ENCODE measurements around the gene TFAP2E. TPM values are rescaled to one million over a fixed set of nuclear protein-coding genes. Genes with fewer than 3 reads are reported as not detected.

The TFAP2E gene
- polyA plus RNA-seq, 6 donors from 2014 or later: 0.16 to 0.62 (median 0.24) TPM; not detected in 2

DNA sequence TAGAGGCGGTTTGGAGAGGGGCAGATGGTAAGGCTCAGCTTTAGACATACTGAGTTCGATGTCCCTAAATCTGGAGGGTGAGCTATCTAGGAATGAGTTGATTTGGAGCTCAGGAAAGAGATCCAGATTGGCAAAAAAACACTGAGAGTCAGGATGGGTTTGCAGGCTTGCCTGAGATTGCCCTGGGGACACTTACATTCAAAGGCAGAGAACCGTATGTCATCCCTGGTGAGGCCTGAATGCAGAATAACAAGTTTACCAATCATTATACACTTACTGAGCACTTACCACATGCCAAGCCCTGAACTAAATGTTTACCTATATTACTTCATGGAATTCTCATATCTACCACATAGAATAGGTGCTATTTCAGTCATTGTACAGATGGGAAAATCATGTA, 27.5 kb downstream of the TFAP2E start:
- no peaks in the 10 kb centered on the region for H3K9me3 Mint-ChIP-seq
- no peak overlapping the region for H3K27ac Mint-ChIP-seq
- H3K36me3 Mint-ChIP-seq: peaks cover 4 to 17% of the 10 kb centered on the region in 2 donors
- H3K4me3 Mint-ChIP-seq: no peak overlapping the region
- DNase-seq (no peak), ATAC-seq (ENCODE audit: low read depth in 2 of 2) (no peak)
- H3K4me1 Mint-ChIP-seq: no peaks in the 10 kb centered on the region
- no peaks in the 10 kb centered on the region for H3K27me3 Mint-ChIP-seq

DNA sequence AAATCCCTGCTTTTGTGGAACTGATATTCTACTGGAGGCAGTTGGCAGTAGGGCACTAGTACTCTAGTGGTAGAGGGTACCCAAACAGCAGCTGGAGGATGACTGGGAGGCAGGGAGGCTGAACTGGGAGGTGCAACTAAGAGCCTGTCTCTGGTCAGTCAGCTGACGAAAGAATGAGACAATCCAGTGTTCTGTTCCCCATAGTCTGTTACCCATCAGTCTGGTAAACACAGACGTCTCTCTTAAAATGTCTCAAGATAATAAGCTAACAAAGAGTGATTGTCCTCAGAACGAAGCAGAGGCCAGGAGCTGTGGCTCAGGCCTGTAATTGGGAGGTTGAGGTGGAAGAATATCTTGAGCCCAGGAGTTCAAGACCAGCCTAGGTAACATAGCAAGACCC, 30.4 kb downstream of the TFAP2E start:
- no peaks in the 10 kb centered on the region for H3K9me3 Mint-ChIP-seq
- H3K27ac Mint-ChIP-seq: no peak overlapping the region
- H3K4me1 Mint-ChIP-seq: peaks cover 0 to 10% (median 9%) of the 10 kb centered on the region in 3 donors
- no peaks in the 10 kb centered on the region for H3K27me3 Mint-ChIP-seq
- ATAC-seq (ENCODE audit: low read depth in 2 of 2) (no peak), DNase-seq (no peak)
- H3K36me3 Mint-ChIP-seq: peaks cover 22 to 24% of the 10 kb centered on the region in 2 donors
- H3K4me3 Mint-ChIP-seq: no peak overlapping the region

DNA sequence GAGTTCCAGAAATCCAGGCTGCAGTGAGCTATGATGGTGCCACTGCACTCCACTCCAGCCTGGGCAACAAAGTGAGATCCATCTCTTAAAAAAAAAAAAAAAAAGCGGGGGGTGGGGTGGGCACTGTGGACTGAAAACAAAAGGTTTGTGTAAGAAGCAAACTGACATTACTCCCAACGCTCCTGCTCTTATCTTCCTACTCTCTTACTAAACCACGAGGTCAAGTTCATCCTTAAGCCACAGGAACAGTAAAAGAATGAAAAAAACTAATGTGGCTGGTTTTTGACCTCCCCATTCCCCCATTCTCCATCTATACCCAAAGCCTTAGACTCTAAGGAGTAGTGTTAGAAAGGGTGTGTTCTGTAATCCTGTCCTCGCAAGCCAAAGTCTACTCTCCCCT, 30.8 kb downstream of the TFAP2E start:
- Mint-ChIP-seq H3K27me3 (no peaks in the 10 kb centered on the region), H3K27ac (no peak overlapping the region), H3K4me1 (peaks cover 0 to 10% (median 9%) of the 10 kb centered on the region in 3 donors), H3K9me3 (no peaks in the 10 kb centered on the region), H3K4me3 (peak overlapping the region in 1 of 8 donors; percentile 29), H3K36me3 (peaks cover 24 to 26% of the 10 kb centered on the region in 2 donors)
- ATAC-seq (ENCODE audit: low read depth in 2 of 2) (no peak), DNase-seq (no peak)

DNA sequence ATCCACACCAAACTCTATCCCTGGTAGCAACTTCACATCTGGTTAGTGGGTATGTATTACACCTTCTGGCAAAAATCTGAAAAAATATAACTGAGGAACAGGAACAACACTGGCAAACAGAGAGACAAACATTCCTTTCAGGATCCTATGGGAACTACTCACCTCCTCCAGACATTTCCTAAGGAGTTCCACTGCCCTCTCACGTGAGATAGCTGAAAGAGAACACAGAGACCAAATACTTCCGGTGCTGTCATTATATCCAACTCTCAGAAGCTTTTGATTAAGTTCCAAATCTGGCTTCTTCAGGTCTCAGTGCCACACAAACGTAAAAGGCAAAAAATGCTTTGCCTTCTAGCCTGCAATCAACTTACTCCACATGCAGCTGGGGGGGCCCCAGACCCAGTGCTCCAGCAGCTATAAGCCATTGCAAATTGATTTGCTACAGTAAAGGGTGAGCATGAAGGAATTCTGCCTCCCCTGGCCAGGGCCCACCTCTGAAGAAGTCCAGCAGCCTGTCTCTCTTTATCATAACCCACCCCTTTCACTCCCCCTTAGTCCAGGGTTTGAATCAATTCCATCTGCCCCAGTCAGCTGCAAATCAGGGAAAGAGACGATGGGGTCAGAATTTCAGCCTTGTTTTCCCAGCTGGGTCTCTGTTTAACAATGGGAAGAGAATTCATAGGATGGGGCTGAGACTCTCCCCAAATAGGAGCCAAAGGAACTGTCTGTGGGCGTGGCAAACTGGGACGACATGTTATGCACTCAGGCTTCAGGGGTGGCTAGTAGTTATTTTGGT, 32.2 kb downstream of the TFAP2E start:
- Mint-ChIP-seq H3K27me3 (no peaks in the 10 kb centered on the region), H3K36me3 (peaks cover 27 to 30% of the 10 kb centered on the region in 2 donors), H3K27ac (peak overlapping the region in 1 of 6 donors; percentile 59), H3K4me3 (no peak overlapping the region), H3K9me3 (no peaks in the 10 kb centered on the region), H3K4me1 (peaks cover 0 to 10% (median 9%) of the 10 kb centered on the region in 3 donors)
- ATAC-seq (ENCODE audit: low read depth in 2 of 2) (no peak), DNase-seq (no peak)

DNA sequence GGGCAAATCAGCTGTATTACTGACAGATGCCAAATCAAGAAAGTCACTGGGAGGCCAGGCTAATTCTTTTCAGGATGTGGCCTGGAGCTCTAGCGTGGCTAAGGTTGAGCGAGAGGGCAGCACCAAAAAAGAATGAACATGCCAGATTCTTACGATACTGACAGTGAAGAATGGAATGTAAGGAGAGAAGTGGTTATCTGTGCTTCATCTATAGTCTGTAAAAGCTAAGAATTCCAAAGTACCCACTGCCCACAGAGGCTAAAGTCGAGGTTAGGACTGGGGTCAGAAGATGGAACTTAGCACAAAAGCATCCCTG, 32.7 kb downstream of the TFAP2E start:
- Mint-ChIP-seq H3K36me3 (peaks cover 27 to 30% of the 10 kb centered on the region in 2 donors), H3K9me3 (no peaks in the 10 kb centered on the region), H3K27ac (no peak overlapping the region), H3K4me3 (no peak overlapping the region), H3K27me3 (no peaks in the 10 kb centered on the region), H3K4me1 (peaks cover 0 to 10% (median 9%) of the 10 kb centered on the region in 3 donors)
- ATAC-seq (ENCODE audit: low read depth in 2 of 2) (no peak), DNase-seq (no peak)

DNA sequence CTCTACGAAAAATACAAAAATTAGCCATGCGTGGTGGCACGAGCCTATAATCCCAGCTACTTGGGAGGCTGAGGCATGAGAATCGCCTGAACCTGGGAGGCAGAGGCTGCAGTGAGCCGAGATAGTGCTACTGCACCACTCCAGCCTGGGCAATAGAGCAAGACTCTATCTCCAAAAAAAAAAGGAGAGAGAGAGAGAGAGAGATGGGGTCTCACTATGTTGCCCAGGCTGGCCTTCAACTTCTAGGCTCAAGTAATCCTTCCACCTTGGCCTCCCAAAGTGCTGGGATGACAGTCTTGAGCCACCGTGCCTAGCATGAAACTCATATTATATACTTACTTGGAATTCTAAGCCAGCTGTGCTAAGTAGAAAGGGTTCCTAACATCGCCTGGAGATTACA, 38.5 kb downstream of the TFAP2E start:
- Mint-ChIP-seq H3K27ac (no peak overlapping the region), H3K27me3 (no peaks in the 10 kb centered on the region), H3K36me3 (peaks cover 12 to 23% of the 10 kb centered on the region in 2 donors), H3K9me3 (no peaks in the 10 kb centered on the region), H3K4me1 (peaks cover 4 to 19% (median 11%) of the 10 kb centered on the region in 3 donors), H3K4me3 (no peak overlapping the region)
- DNase-seq (no peak), ATAC-seq (ENCODE audit: low read depth in 2 of 2) (no peak)

DNA sequence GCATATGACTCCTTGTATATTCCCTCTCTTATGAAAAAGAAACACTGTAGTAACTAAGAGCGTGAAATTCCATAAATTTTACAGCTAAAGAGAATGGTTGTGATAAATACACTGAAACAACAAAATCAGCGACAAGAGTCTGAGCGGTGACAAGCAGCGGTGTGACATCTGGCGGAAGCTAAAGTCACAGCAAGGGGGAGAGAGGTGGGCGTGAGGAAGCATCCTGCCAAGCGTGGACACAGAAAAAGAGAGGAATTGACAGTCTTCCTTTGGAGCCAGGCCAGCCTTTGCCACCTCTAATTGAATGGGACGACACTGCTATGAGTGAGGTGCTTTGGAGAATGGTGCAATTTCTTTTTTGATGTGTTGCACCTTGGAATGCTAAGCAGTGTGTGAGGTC, 42.3 kb downstream of the TFAP2E start:
- DNase-seq (no peak), ATAC-seq (ENCODE audit: low read depth in 2 of 2) (no peak)
- peaks cover 6 to 11% of the 10 kb centered on the region in 2 donors for H3K36me3 Mint-ChIP-seq
- H3K4me3 Mint-ChIP-seq: no peak overlapping the region
- no peaks in the 10 kb centered on the region for H3K9me3 Mint-ChIP-seq
- H3K27ac Mint-ChIP-seq: peak overlapping the region in 2 of 6 donors; percentile 13 to 61
- H3K4me1 Mint-ChIP-seq: peaks cover 2 to 19% (median 13%) of the 10 kb centered on the region in 3 donors
- H3K27me3 Mint-ChIP-seq: no peaks in the 10 kb centered on the region

DNA sequence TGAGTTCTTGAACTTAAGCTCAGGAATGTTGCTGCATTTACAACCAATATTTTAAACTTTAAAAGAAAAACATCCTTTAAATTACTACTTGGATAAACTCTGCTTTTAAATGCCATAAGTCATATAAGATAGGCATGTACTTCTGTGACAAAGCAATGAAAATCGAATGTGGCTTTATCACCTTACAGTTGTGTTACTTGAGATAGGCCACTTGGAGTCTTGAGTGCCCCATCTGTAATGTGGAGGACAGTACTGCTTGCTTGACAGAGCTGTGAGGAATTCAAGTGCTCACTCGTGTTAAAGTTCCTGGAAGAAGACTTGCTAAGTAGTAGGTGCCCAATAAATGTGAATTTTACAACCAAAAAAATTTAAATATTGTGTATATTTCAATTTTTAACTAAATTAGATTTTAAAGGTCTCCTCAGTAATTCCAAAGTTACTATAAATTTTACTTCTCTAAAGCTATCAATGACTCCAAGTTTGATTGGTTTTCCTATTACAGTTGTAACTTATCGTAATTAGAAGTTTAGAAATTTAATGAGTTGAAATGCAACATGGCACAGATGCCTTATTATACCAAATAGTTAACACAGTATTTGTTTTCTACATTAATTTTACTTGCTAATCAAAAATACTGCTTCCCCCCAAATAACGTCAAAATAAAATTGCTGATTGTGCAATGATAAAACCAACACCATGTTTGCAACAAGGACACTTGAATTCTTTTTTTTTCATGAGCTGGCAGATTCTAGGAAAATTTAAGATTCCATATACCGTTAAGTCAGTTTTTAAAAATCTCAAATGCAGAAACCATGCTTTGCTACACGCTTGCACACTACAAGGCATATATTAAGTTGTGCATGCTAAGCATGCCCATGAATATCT, 46.4 kb downstream of the TFAP2E start:
- H3K4me1 Mint-ChIP-seq: peaks cover 2 to 13% (median 13%) of the 10 kb centered on the region in 3 donors
- no peaks in the 10 kb centered on the region for H3K9me3 Mint-ChIP-seq
- ATAC-seq (ENCODE audit: low read depth in 2 of 2) (no peak), DNase-seq (no peak)
- no peak overlapping the region for H3K4me3 Mint-ChIP-seq
- peaks cover 6 to 11% of the 10 kb centered on the region in 2 donors for H3K36me3 Mint-ChIP-seq
- H3K27me3 Mint-ChIP-seq: no peaks in the 10 kb centered on the region
- peak overlapping the region in 1 of 6 donors; percentile 1 for H3K27ac Mint-ChIP-seq

DNA sequence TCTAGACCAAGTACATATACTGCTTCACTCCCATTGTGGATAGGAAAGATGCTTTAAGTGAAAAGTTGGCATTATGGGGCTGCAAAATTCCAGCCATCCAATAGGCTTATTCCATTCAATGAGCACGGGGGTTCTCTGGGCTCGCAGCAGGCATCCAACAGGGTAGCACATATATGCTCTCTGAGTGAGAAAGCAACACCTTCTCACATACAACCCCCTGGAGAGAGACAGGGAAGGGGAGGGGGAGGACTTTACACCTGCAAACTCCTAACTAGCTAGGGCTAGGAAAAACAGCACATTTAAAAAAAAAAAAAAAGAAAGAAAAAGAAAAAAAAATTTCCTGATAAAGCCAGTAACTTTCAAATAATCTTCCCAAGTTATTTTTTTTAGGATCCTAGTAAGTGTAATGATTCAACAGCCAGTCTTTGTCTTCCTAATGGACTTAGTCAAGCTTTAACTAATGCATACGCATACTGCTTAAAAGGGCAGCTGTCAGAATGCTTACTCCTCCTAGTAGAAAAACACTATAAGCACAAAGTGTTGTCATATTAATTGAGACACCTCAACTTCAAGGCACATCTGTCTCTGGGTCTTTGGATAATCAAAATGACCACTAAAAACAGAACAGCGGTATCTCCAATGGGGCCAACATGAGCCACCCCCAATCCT, 49.5 kb downstream of the TFAP2E start:
- H3K36me3 Mint-ChIP-seq: peaks cover 0 to 8% of the 10 kb centered on the region in 2 donors
- no peak for DNase-seq
- H3K4me1 Mint-ChIP-seq: peaks cover 0 to 11% (median 5%) of the 10 kb centered on the region in 3 donors
- peak overlapping the region in 1 of 6 donors; percentile 24 for H3K27ac Mint-ChIP-seq
- H3K4me3 Mint-ChIP-seq: no peak overlapping the region
- no peaks in the 10 kb centered on the region for H3K27me3 Mint-ChIP-seq
- no peak for ATAC-seq (ENCODE audit: low read depth in 2 of 2)
- no peaks in the 10 kb centered on the region for H3K9me3 Mint-ChIP-seq

DNA sequence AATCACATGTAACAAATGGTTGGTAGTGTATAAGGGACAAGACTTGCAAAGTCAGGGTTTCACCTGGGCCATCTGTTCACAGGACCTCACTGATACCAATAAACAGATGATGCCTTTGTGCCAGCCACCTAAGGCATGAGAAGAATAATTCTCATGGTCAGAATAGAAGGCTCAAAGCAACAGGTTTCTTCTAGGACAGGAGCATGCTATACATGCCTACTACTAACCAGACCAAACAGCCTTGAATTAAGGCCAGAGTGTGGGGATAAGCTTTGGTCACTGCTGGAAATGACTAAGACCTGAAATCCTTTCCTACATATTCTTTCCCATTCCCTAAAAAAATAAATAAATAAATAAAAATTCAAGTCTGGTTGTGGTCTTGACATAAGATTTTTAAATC, 50.7 kb downstream of the TFAP2E start:
- Mint-ChIP-seq H3K36me3 (peaks cover 0 to 5% of the 10 kb centered on the region in 2 donors), H3K4me3 (no peak overlapping the region), H3K27me3 (no peaks in the 10 kb centered on the region), H3K9me3 (no peaks in the 10 kb centered on the region), H3K4me1 (peaks cover 0 to 5% (median 0%) of the 10 kb centered on the region in 3 donors), H3K27ac (no peak overlapping the region)
- no peak for ATAC-seq (ENCODE audit: low read depth in 2 of 2)
- DNase-seq: no peak

DNA sequence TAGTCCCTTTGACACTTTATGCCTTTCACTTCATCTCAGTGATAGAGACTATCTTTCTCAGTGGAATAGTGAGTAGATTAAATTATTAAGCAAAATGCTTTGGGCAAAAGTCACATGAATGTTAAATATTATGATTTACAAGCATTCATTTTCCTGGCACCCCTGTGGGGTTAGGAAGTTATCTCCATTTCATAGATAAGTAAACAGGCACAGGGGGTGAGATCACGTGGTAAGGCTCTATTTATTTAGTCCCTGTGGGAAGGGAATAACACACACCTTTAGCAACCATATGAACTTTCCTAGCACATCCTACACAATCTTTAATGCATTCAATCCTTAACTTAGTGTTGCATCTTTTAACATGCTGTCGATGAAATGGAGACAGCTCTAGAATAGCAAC, 55.9 kb downstream of the TFAP2E start:
- DNase-seq: no peak
- H3K9me3 Mint-ChIP-seq: no peaks in the 10 kb centered on the region
- peaks cover 0 to 5% (median 0%) of the 10 kb centered on the region in 3 donors for H3K4me1 Mint-ChIP-seq
- H3K27ac Mint-ChIP-seq: no peak overlapping the region
- no peak for ATAC-seq (ENCODE audit: low read depth in 2 of 2)
- H3K27me3 Mint-ChIP-seq: no peaks in the 10 kb centered on the region
- no peak overlapping the region for H3K4me3 Mint-ChIP-seq
- peaks cover 0 to 9% of the 10 kb centered on the region in 2 donors for H3K36me3 Mint-ChIP-seq

DNA sequence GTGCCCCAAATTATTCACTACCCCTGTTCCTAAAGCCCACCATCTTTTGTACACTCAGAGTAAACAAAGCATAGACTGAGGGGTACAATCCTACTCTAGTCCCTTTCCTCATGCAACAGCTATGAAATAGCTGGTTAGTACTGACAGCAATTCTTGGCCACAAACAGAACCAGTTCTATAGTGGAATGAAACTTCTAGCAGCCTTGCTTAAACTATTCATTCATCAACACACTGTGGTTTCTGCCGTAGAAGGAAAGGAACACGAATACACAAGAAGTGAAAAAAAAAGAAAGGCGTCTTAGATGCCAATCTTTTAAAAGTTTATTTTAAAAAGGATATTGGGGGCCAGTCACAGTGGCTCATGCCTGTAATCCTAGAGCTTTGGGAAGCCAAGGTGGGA, 58.3 kb downstream of the TFAP2E start:
- H3K27me3 Mint-ChIP-seq: no peaks in the 10 kb centered on the region
- H3K4me1 Mint-ChIP-seq: peaks cover 0 to under 1% (median 0%) of the 10 kb centered on the region in 3 donors
- no peak for ATAC-seq (ENCODE audit: low read depth in 2 of 2)
- H3K4me3 Mint-ChIP-seq: no peak overlapping the region
- peaks cover 0 to 15% of the 10 kb centered on the region in 2 donors for H3K36me3 Mint-ChIP-seq
- H3K27ac Mint-ChIP-seq: no peak overlapping the region
- H3K9me3 Mint-ChIP-seq: no peaks in the 10 kb centered on the region
- no peak for DNase-seq

DNA sequence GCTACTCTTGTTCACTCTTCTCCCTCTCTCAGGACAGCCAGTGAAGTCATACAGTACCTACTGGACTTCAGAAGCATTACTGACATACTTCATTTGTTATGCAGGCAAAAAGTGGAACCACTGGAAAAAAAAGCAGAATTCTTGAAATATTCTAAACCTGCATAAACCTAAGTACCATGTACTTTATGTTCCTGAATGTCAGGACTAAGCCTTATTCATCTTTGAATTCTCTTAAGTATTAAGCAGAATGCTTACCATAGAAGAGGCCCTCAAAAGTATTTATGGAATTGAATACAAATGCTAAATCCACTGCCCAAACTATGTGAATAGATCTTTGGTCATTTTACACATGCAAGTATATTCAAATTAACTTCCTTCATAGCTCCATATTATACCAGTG, 60.4 kb downstream of the TFAP2E start:
- DNase-seq (no peak), ATAC-seq (ENCODE audit: low read depth in 2 of 2) (no peak)
- H3K4me1 Mint-ChIP-seq: peaks cover 7 to 14% (median 13%) of the 10 kb centered on the region in 3 donors
- H3K36me3 Mint-ChIP-seq: peaks cover 0 to 12% of the 10 kb centered on the region in 2 donors
- no peak overlapping the region for H3K27ac Mint-ChIP-seq
- H3K27me3 Mint-ChIP-seq: no peaks in the 10 kb centered on the region
- no peak overlapping the region for H3K4me3 Mint-ChIP-seq
- H3K9me3 Mint-ChIP-seq: no peaks in the 10 kb centered on the region

All from naive B cell (primary cell).